ENCODE data around the gene ANO1. TPM values are rescaled to one million over a fixed set of nuclear protein-coding genes. Genes with fewer than 3 reads are reported as not detected.

The ANO1 gene
- total and polyA plus RNA-seq, 2 donors, result 0.38 to 1.5 TPM

DNA sequence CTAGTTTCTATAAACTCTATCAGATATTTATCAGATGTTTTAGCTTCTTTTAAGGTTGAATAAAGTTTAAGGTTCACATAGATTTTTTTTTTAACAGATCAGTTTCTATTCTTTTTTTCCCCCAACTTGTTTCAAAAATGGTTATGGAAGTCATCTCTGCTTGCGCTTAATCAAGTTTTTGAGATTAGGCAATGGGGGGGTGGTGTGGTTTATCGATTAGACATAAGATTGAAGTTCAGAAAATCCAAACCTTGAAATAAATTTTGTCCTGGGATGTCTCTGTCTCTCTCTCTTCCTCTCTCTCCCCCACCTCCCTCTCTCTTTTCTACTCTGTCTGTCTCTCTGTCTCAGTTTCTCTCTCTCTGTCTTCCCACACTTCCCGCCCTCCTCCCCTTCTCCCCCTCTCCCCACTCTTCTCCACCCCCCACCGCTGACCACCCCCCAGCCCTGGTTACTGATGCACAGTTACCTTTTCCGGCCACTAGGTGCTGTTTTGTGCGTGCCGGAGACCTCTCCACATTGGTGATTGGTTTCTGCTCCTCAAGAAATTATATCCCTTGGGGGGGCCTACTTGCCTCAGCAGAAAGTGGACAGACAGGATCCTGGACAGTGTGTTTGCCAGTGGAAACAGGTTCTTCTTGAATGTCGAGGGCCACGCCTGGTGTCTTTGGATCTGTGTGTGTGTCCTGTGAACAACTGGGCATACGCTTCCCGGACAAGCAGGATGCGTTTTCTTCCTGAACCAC lies 29.7 kb upstream of the ANO1 start:
- peak in 1 of 9 donors; percentile 5 for DNase-seq (ENCODE audit: low read depth in 6 of 9, low spot score in 9 of 9)
- Histone ChIP-seq H3K9me3 (ENCODE audit: control insufficient read depth in 2 of 2, insufficient read depth in 1 of 2, low read length in 1 of 2) (no peaks in the 10 kb centered on the region), H3K36me3 (ENCODE audit: control insufficient read depth in 2 of 2, insufficient read depth in 2 of 2, low read length in 1 of 2) (no peaks in the 10 kb centered on the region), H3K4me1 (ENCODE audit: control insufficient read depth in 2 of 2, insufficient read depth in 2 of 2, low read length in 2 of 2) (no peaks in the 10 kb centered on the region), H3K4me3 (ENCODE audit: low read length in 2 of 2) (no peak overlapping the region), H3K27me3 (ENCODE audit: control insufficient read depth in 2 of 2, insufficient read depth in 1 of 2, low read length in 1 of 2) (peaks cover 0 to 4% of the 10 kb centered on the region in 2 donors), H3K27ac (ENCODE audit: low read depth in 1 of 2, low read length in 1 of 2) (no peak overlapping the region)
- WGBS, result 51% methylated on average over 11 of the region's 12 CpGs

DNA sequence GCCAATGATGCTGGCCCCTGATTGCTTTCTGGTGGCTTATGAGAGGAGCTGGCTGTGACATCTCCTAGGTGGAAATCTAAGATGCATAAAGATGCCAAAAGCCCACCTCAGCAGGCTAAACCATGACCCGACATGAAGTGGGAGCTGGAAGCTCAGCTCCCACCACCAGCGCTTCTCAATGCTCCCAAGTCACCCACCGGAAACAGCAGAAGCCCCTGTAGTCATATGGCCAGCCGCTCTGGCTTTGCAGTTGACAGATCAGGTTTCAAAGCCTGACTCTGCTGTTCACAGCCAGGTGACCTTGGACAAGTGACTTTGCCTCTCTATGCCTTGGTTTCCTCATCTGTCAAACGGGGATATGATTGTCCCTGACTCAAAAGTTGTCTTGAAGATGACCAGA lies 29.1 kb upstream of the ANO1 start:
- Histone ChIP-seq H3K36me3 (ENCODE audit: control insufficient read depth in 2 of 2, insufficient read depth in 2 of 2, low read length in 1 of 2) (no peaks in the 10 kb centered on the region), H3K9me3 (ENCODE audit: control insufficient read depth in 2 of 2, insufficient read depth in 1 of 2, low read length in 1 of 2) (no peaks in the 10 kb centered on the region), H3K4me1 (ENCODE audit: control insufficient read depth in 2 of 2, insufficient read depth in 2 of 2, low read length in 2 of 2) (no peaks in the 10 kb centered on the region), H3K27ac (ENCODE audit: low read depth in 1 of 2, low read length in 1 of 2) (no peak overlapping the region), H3K27me3 (ENCODE audit: control insufficient read depth in 2 of 2, insufficient read depth in 1 of 2, low read length in 1 of 2) (peaks cover 0 to 4% of the 10 kb centered on the region in 2 donors), H3K4me3 (ENCODE audit: low read length in 2 of 2) (no peak overlapping the region)
- WGBS, result 71% methylated on average over 5 of the region's 5 CpGs
- no peak for DNase-seq (ENCODE audit: low read depth in 6 of 9, low spot score in 9 of 9)

DNA sequence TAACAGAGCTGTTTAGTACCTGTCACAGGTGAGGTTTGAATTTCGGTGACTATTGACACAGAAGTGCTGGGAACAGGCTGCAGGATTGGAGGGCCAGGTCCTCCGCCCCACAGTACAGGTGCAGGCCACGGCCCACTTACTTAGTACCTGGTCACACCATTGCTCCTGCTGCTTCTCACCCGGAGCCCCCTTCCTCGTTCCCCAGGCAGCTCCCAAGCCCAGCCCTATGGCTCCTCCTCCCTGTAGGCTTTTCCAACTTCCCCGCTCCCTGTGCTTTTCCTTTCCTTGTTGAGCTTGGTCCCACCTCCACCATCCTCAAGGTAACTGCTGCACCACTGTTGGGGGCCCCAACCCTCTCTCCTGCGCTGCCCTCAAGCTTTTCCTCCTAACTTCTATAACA lies 27.9 kb upstream of the ANO1 start:
- peaks cover 0 to 4% of the 10 kb centered on the region in 2 donors for H3K27me3 ChIP-seq (ENCODE audit: control insufficient read depth in 2 of 2, insufficient read depth in 1 of 2, low read length in 1 of 2)
- no peak overlapping the region for H3K4me3 ChIP-seq (ENCODE audit: low read length in 2 of 2)
- no peaks in the 10 kb centered on the region for H3K36me3 ChIP-seq (ENCODE audit: control insufficient read depth in 2 of 2, insufficient read depth in 2 of 2, low read length in 1 of 2)
- H3K4me1 ChIP-seq (ENCODE audit: control insufficient read depth in 2 of 2, insufficient read depth in 2 of 2, low read length in 2 of 2), result no peaks in the 10 kb centered on the region
- H3K9me3 ChIP-seq (ENCODE audit: control insufficient read depth in 2 of 2, insufficient read depth in 1 of 2, low read length in 1 of 2), result no peaks in the 10 kb centered on the region
- no peak overlapping the region for H3K27ac ChIP-seq (ENCODE audit: low read depth in 1 of 2, low read length in 1 of 2)
- DNase-seq (ENCODE audit: low read depth in 6 of 9, low spot score in 9 of 9), result no peak
- WGBS, result 77% methylated on average over 7 of the region's 7 CpGs

DNA sequence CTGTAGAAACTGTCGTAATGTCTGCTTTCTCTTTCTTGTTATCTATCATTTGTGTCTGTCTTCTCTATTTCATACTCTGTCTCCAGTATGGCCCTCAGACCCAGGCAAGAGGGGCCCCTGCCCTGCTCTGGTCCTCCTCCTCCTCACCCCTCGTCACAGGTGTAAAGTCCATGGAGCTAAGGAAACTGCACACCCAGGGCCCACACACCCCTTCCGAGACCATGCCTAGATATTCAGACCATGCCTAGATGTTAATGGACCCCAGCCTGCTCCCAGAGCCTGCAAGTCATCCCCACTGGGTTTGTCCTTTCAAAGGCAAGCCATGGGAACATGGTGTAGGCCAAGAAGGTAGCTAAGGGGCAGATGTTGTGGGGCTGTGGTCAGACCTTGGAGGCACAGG lies 24.1 kb upstream of the ANO1 start:
- Histone ChIP-seq H3K27me3 (ENCODE audit: control insufficient read depth in 2 of 2, insufficient read depth in 1 of 2, low read length in 1 of 2) (peaks cover 0 to 1% of the 10 kb centered on the region in 2 donors), H3K9me3 (ENCODE audit: control insufficient read depth in 2 of 2, insufficient read depth in 1 of 2, low read length in 1 of 2) (no peaks in the 10 kb centered on the region), H3K4me3 (ENCODE audit: low read length in 2 of 2) (no peak overlapping the region), H3K27ac (ENCODE audit: low read depth in 1 of 2, low read length in 1 of 2) (no peak overlapping the region), H3K4me1 (ENCODE audit: control insufficient read depth in 2 of 2, insufficient read depth in 2 of 2, low read length in 2 of 2) (no peaks in the 10 kb centered on the region), H3K36me3 (ENCODE audit: control insufficient read depth in 2 of 2, insufficient read depth in 2 of 2, low read length in 1 of 2) (no peaks in the 10 kb centered on the region)
- DNase-seq (ENCODE audit: low read depth in 6 of 9, low spot score in 9 of 9), result no peak
- 93% methylated on average over 3 of the region's 3 CpGs for WGBS

DNA sequence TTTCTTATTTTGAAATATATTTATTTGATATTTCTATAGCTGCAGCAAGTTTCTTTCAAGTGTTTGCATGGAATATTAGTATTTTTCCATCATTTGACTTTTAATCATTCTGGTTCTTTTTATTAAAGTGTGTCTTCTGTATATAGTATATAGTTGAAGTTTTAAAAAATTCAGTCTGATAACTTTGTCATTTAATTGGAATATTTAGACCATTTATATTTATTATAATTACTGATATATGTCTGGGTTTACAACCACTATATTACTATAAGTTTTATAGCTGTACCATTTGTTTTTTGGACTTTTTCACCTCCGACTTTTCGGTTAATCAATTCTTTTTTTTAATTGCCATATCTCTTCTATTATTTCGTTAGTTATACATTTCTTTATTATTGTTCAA lies 22.7 kb upstream of the ANO1 start:
- Histone ChIP-seq H3K36me3 (ENCODE audit: control insufficient read depth in 2 of 2, insufficient read depth in 2 of 2, low read length in 1 of 2) (no peaks in the 10 kb centered on the region), H3K27ac (ENCODE audit: low read depth in 1 of 2, low read length in 1 of 2) (no peak overlapping the region), H3K4me3 (ENCODE audit: low read length in 2 of 2) (no peak overlapping the region), H3K27me3 (ENCODE audit: control insufficient read depth in 2 of 2, insufficient read depth in 1 of 2, low read length in 1 of 2) (no peaks in the 10 kb centered on the region), H3K4me1 (ENCODE audit: control insufficient read depth in 2 of 2, insufficient read depth in 2 of 2, low read length in 2 of 2) (no peaks in the 10 kb centered on the region), H3K9me3 (ENCODE audit: control insufficient read depth in 2 of 2, insufficient read depth in 1 of 2, low read length in 1 of 2) (no peaks in the 10 kb centered on the region)
- 66% methylated on average over 3 of the region's 3 CpGs for WGBS
- DNase-seq (ENCODE audit: low read depth in 6 of 9, low spot score in 9 of 9), result no peak

DNA sequence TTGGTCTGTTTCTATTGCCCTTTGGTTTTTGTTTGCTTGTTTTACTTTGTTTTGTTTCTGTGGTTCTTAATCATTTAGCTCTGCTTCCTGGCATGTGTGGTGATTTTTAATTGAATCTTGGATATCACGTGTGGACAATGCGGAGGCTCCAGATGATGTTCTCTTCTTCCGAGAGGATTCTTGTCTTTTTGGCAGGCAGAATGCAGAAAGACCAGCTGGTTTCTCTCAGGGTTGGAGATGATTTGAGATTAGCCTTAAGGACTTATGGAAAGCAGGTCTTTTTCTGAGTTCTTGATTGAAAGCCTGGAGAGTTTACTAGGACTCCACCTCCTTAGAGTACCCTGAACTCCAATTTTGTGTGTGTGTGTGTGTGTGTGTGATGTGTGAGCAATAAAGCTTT lies 21.0 kb upstream of the ANO1 start:
- Histone ChIP-seq H3K27ac (ENCODE audit: low read depth in 1 of 2, low read length in 1 of 2) (no peak overlapping the region), H3K4me1 (ENCODE audit: control insufficient read depth in 2 of 2, insufficient read depth in 2 of 2, low read length in 2 of 2) (no peaks in the 10 kb centered on the region), H3K4me3 (ENCODE audit: low read length in 2 of 2) (no peak overlapping the region), H3K9me3 (ENCODE audit: control insufficient read depth in 2 of 2, insufficient read depth in 1 of 2, low read length in 1 of 2) (no peaks in the 10 kb centered on the region), H3K36me3 (ENCODE audit: control insufficient read depth in 2 of 2, insufficient read depth in 2 of 2, low read length in 1 of 2) (no peaks in the 10 kb centered on the region), H3K27me3 (ENCODE audit: control insufficient read depth in 2 of 2, insufficient read depth in 1 of 2, low read length in 1 of 2) (no peaks in the 10 kb centered on the region)
- 94% methylated on average over 3 of the region's 3 CpGs for WGBS
- no peak for DNase-seq (ENCODE audit: low read depth in 6 of 9, low spot score in 9 of 9)

DNA sequence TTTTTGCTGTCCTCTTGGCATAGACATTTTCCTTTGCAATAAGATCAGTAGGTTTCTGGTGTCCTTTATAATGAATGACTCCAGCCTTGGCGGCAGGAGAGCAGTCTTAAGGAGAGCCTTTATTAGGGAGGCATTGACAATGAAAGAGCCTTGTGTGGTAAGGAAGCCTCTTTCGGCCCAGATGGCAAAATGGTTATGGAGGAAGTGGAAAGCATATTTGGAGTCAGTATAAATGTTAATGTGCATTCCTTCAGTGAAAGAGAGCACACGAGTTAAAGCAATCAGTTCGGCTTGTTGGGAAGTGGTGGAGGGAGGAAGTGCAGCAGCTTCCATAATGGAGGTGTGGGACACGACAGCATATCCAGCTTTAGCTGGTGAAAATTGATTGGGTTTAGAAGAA lies 18.1 kb upstream of the ANO1 start:
- DNase-seq (ENCODE audit: low read depth in 6 of 9, low spot score in 9 of 9), result no peak

DNA sequence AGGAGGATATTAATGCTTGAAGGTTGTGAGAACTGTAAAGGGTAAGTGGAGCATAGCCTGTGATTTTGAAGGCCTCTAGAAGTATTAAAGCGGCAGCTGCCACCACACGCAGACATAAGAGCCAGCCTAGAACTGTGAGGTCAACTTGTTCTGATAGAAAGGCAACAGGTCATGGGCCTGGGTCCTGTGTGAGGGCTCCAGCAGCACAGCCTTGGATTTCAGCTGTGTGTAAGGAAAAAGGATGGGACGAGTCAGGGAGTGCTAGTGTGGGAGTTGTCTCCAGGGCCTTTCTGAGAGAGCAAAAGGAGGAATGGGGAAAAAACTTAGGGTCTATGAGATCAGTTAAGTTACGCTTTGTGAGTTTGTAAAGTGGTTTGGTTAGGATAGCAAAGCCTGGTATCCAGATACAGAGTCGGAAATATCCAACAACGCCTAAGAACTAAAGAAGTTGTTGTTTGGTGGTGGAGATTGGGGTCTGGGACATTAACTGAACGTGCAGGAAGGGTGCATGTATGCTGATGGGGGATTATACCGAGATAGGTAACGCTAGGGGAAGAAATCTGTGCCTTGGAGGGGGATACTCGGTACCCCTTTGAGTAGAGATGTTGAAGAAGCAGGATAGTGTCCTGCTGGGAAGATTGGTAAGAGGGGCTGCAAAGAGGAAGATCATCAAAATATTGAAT lies 17.4 kb upstream of the ANO1 start:
- Histone ChIP-seq H3K4me1 (ENCODE audit: control insufficient read depth in 2 of 2, insufficient read depth in 2 of 2, low read length in 2 of 2) (no peaks in the 10 kb centered on the region), H3K4me3 (ENCODE audit: low read length in 2 of 2) (no peak overlapping the region), H3K36me3 (ENCODE audit: control insufficient read depth in 2 of 2, insufficient read depth in 2 of 2, low read length in 1 of 2) (no peaks in the 10 kb centered on the region), H3K27ac (ENCODE audit: low read depth in 1 of 2, low read length in 1 of 2) (no peak overlapping the region), H3K27me3 (ENCODE audit: control insufficient read depth in 2 of 2, insufficient read depth in 1 of 2, low read length in 1 of 2) (no peaks in the 10 kb centered on the region), H3K9me3 (ENCODE audit: control insufficient read depth in 2 of 2, insufficient read depth in 1 of 2, low read length in 1 of 2) (no peaks in the 10 kb centered on the region)
- 83% methylated on average over 10 of the region's 10 CpGs for WGBS
- no peak for DNase-seq (ENCODE audit: low read depth in 6 of 9, low spot score in 9 of 9)

More for the DNA sequence above, 18.1 kb upstream of the ANO1 start:
- no peaks in the 10 kb centered on the region for H3K4me1 ChIP-seq (ENCODE audit: control insufficient read depth in 2 of 2, insufficient read depth in 2 of 2, low read length in 2 of 2)
- no peaks in the 10 kb centered on the region for H3K9me3 ChIP-seq (ENCODE audit: control insufficient read depth in 2 of 2, insufficient read depth in 1 of 2, low read length in 1 of 2)
- no peak overlapping the region for H3K27ac ChIP-seq (ENCODE audit: low read depth in 1 of 2, low read length in 1 of 2)
- H3K4me3 ChIP-seq (ENCODE audit: low read length in 2 of 2), result no peak overlapping the region
- WGBS, result 80% methylated on average over 5 of the region's 5 CpGs
- no peaks in the 10 kb centered on the region for H3K27me3 ChIP-seq (ENCODE audit: control insufficient read depth in 2 of 2, insufficient read depth in 1 of 2, low read length in 1 of 2)
- no peaks in the 10 kb centered on the region for H3K36me3 ChIP-seq (ENCODE audit: control insufficient read depth in 2 of 2, insufficient read depth in 2 of 2, low read length in 1 of 2)

DNA sequence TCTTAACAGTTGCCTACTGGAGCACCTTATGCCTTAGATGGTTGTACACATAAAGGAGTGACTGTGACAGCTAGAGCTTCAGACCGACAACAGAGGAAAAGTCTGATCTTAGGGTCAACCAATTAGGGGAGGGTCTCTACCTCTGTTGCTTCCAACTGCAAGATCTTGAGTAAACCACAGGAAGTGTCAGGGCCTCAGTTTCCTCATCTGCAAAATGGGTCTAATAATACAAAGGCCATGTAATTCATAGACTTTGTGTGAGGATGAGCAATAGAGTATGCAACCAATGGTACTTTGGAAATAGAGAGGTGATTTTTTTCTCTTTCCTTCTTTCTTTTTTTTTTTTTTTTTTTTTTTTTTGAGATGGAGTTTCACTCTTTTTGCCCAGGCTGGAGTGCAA lies 16.4 kb upstream of the ANO1 start:
- Histone ChIP-seq H3K9me3 (ENCODE audit: control insufficient read depth in 2 of 2, insufficient read depth in 1 of 2, low read length in 1 of 2) (no peaks in the 10 kb centered on the region), H3K27ac (ENCODE audit: low read depth in 1 of 2, low read length in 1 of 2) (no peak overlapping the region), H3K4me1 (ENCODE audit: control insufficient read depth in 2 of 2, insufficient read depth in 2 of 2, low read length in 2 of 2) (no peaks in the 10 kb centered on the region), H3K27me3 (ENCODE audit: control insufficient read depth in 2 of 2, insufficient read depth in 1 of 2, low read length in 1 of 2) (no peaks in the 10 kb centered on the region), H3K36me3 (ENCODE audit: control insufficient read depth in 2 of 2, insufficient read depth in 2 of 2, low read length in 1 of 2) (no peaks in the 10 kb centered on the region), H3K4me3 (ENCODE audit: low read length in 2 of 2) (no peak overlapping the region)
- 97% methylated on average over 1 of the region's 1 CpG for WGBS
- no peak for DNase-seq (ENCODE audit: low read depth in 6 of 9, low spot score in 9 of 9)
